GM11168 (cell line): ENCODE measurements around the gene PIEZO1.

ENCODE experiments used
- in situ Hi-C: fragments of 300-500 bp; cut with MboI; formaldehyde crosslinking; loops from one replicate; pipeline ENCODE4 v1.12.0; 2022; ENCODE audit warnings: low sequenced_read_pairs; ENCODE audit not compliant: unreplicated experiment

The PIEZO1 gene

GRCh38 chr16:88817785-88818574 is 33.0 kb upstream of the PIEZO1 start:
- in situ Hi-C loops: no loop called here

GRCh38 chr16:88816736-88817535 is 31.9 kb upstream of the PIEZO1 start:
- in situ Hi-C loops: no loop called here

GRCh38 chr16:88815901-88816589 is 31.0 kb upstream of the PIEZO1 start:
- in situ Hi-C loops: no loop called here

GRCh38 chr16:88815227-88815626 is 30.2 kb upstream of the PIEZO1 start:
- in situ Hi-C loops: no loop called here

GRCh38 chr16:88814144-88814502 is 29.1 kb upstream of the PIEZO1 start:
- in situ Hi-C loops: no loop called here

- in situ Hi-C loops: no loop called here
These were observed 28.5 kb upstream of the PIEZO1 start for GRCh38 chr16:88813269-88814143.

GRCh38 chr16:88812513-88813268 is 27.7 kb upstream of the PIEZO1 start:
- in situ Hi-C loops: no loop called here

GRCh38 chr16:88811769-88812512 is 26.9 kb upstream of the PIEZO1 start, which contains the start of gene APRT:
Gene APRT, minus strand, starts transcription at chr16:88811928. Its CDS starts 29 bp downstream, at chr16:88811899.
- in situ Hi-C loops: no loop called here

GRCh38 chr16:88810912-88811768 is 26.1 kb upstream of the PIEZO1 start:
- in situ Hi-C loops: no loop called here

GRCh38 chr16:88810166-88810911 is 25.3 kb upstream of the PIEZO1 start:
- in situ Hi-C loops: no loop called here

GRCh38 chr16:88809676-88810165 is 24.7 kb upstream of the PIEZO1 start:
- in situ Hi-C loops: no loop called here

GRCh38 chr16:88809068-88809675 is 24.2 kb upstream of the PIEZO1 start:
- in situ Hi-C loops: no loop called here

- in situ Hi-C loops: no loop called here
These were observed 22.8 kb upstream of the PIEZO1 start for GRCh38 chr16:88807626-88808453.

- in situ Hi-C loops: no loop called here
These were observed 22.2 kb upstream of the PIEZO1 start for GRCh38 chr16:88807142-88807625.

GRCh38 chr16:88806491-88807111 is 21.6 kb upstream of the PIEZO1 start:
- in situ Hi-C loops: no loop called here
